Hindlimb muscle (tissue), 1 donor: ENCODE measurements around the gene LAMTOR2. TPM values are rescaled to one million over a fixed set of nuclear protein-coding genes. Genes with fewer than 3 reads are reported as not detected.

ENCODE experiments used
- DNase-seq: peaks from one replicate; pipeline ENCODE4 v3.0.0-alpha.2; 2013
- polyA plus RNA-seq: library from polyadenylated mRNA; unstranded; fragments of 120-200 nt; gene quantifications from one replicate; pipeline ENCODE4 v1.2.1, GENCODE V29; 2013; ENCODE audit not compliant: insufficient read length

Gene LAMTOR2
- polyA plus RNA-seq, 1 donor = 40.8 TPM

- DNase-seq = peak; percentile 56
These were observed 22.2 kb downstream of the LAMTOR2 start for GRCh38 chr1:156076609-156077429.

- DNase-seq = no peak
These were observed 22.8 kb downstream of the LAMTOR2 start for GRCh38 chr1:156077430-156077760.

GRCh38 chr1:156078728-156079127 is 24.1 kb downstream of the LAMTOR2 start:
- no peak for DNase-seq

GRCh38 chr1:156079762-156080161 is 25.2 kb downstream of the LAMTOR2 start:
- DNase-seq = no peak

- DNase-seq = no peak
These were observed 25.8 kb downstream of the LAMTOR2 start for GRCh38 chr1:156080241-156080862.

GRCh38 chr1:156080863-156081179 is 26.2 kb downstream of the LAMTOR2 start:
- DNase-seq = no peak

GRCh38 chr1:156081180-156081916 is 26.8 kb downstream of the LAMTOR2 start:
- peak; percentile 55 for DNase-seq

- no peak for DNase-seq
These were observed 27.3 kb downstream of the LAMTOR2 start for GRCh38 chr1:156081917-156082308.

- peak; percentile 94 for DNase-seq
These were observed 27.9 kb downstream of the LAMTOR2 start, which contains the start of gene MEX3A for GRCh38 chr1:156082309-156083091. TSS of gene MEX3A (minus strand) at chr1:156082465. CDS start at chr1:156081998, 467 bp downstream.

GRCh38 chr1:156083800-156084790 is 29.5 kb downstream of the LAMTOR2 start:
- DNase-seq = no peak

GRCh38 chr1:156086256-156086662 is 31.7 kb downstream of the LAMTOR2 start:
- no peak for DNase-seq

GRCh38 chr1:156089704-156090103 is 35.1 kb downstream of the LAMTOR2 start:
- DNase-seq = no peak

GRCh38 chr1:156090138-156090839 is 35.7 kb downstream of the LAMTOR2 start:
- DNase-seq = no peak

GRCh38 chr1:156090840-156091188 is 36.2 kb downstream of the LAMTOR2 start:
- peak; percentile 80 for DNase-seq

- DNase-seq = no peak
These were observed 37.0 kb downstream of the LAMTOR2 start for GRCh38 chr1:156091610-156092009.

- DNase-seq = no peak
These were observed 41.4 kb downstream of the LAMTOR2 start for GRCh38 chr1:156095906-156096508.

GRCh38 chr1:156096640-156097391 is 42.2 kb downstream of the LAMTOR2 start:
- DNase-seq = peak; percentile 87

GRCh38 chr1:156097499-156098178 is 43.1 kb downstream of the LAMTOR2 start:
- DNase-seq = no peak

- DNase-seq = no peak
These were observed 44.2 kb downstream of the LAMTOR2 start for GRCh38 chr1:156098784-156099183.
